ENCODE data around the gene TSPO2.
"Not testable (repeated sequence)": the region's sequence is repeated elsewhere in the genome, so short reads cannot be mapped to it uniquely, and the experiment has no call there.

Gene TSPO2

GRCh38 chr6:41011673-41012072 is 30.6 kb upstream of the TSPO2 start:
- H3K27me3 ChIP-seq (ENCODE audit: insufficient read depth, low read length), result no peaks in the 10 kb centered on the region
- H3K18ac ChIP-seq (ENCODE audit: low read length), result no peak overlapping the region
- no peak overlapping the region for H3K4me3 ChIP-seq (ENCODE audit: low read depth, low read length)
- WGBS (ENCODE audit: extremely low coverage, insufficient coverage, insufficient read length), result no CpG with 5 or more reads among the region's 2 CpGs
- no peaks in the 10 kb centered on the region for H3K4me1 ChIP-seq (ENCODE audit: control insufficient read depth in 1 of 2, insufficient read depth in 2 of 2, low read length in 2 of 2)
- no peak overlapping the region for H4K12ac ChIP-seq (ENCODE audit: low read depth, low read length)
- no peak overlapping the region for H2BK5ac ChIP-seq (ENCODE audit: low read depth, low read length, poor library complexity)
- no peak for DNase-seq
- H2BK12ac ChIP-seq (ENCODE audit: low read length), result no peak overlapping the region
- no peak overlapping the region for H2AFZ ChIP-seq (ENCODE audit: insufficient read depth, low read length, poor library complexity)
- H3K27ac ChIP-seq (ENCODE audit: low read depth, low read length), result no peak overlapping the region
- no peaks in the 10 kb centered on the region for H3K79me1 ChIP-seq (ENCODE audit: low read length)
- H3K9ac ChIP-seq (ENCODE audit: low read length), result no peak overlapping the region
- no peaks in the 10 kb centered on the region for H3K79me2 ChIP-seq (ENCODE audit: control insufficient read depth, insufficient read depth, low read length, poor library complexity)
- no peak overlapping the region for H3K14ac ChIP-seq (ENCODE audit: low read length)
- H3K36me3 ChIP-seq (ENCODE audit: control insufficient read depth in 1 of 2, insufficient read depth in 2 of 2, low read length in 2 of 2), result no peaks in the 10 kb centered on the region
- H2BK120ac ChIP-seq (ENCODE audit: insufficient read depth, low read length, poor library complexity), result no peak overlapping the region
- H3K23ac ChIP-seq (ENCODE audit: low read length), result no peak overlapping the region
- no peak overlapping the region for H3K4ac ChIP-seq (ENCODE audit: low read depth, low read length)
- H3K4me2 ChIP-seq (ENCODE audit: low read length), result no peak overlapping the region
- no peak overlapping the region for H4K91ac ChIP-seq (ENCODE audit: low read depth, low read length)
- H4K8ac ChIP-seq (ENCODE audit: low read depth, low read length), result no peak overlapping the region
- H2AK5ac ChIP-seq (ENCODE audit: low read length), result no peak overlapping the region
- peaks cover 2% of the 10 kb centered on the region for H3K9me3 ChIP-seq (ENCODE audit: insufficient read depth, low read depth, low read length)

GRCh38 chr6:41013466-41014153 is 28.7 kb upstream of the TSPO2 start:
- Histone ChIP-seq H3K4me3 (ENCODE audit: low read depth, low read length) (no peak overlapping the region), H3K9ac (ENCODE audit: low read length) (no peak overlapping the region), H2BK5ac (ENCODE audit: low read depth, low read length, poor library complexity) (no peak overlapping the region), H3K79me2 (ENCODE audit: control insufficient read depth, insufficient read depth, low read length, poor library complexity) (no peaks in the 10 kb centered on the region), H3K4me1 (ENCODE audit: control insufficient read depth in 1 of 2, insufficient read depth in 2 of 2, low read length in 2 of 2) (no peaks in the 10 kb centered on the region), H3K9me3 (ENCODE audit: insufficient read depth, low read depth, low read length) (peaks cover 2% of the 10 kb centered on the region), H2BK12ac (ENCODE audit: low read length) (no peak overlapping the region), H3K14ac (ENCODE audit: low read length) (no peak overlapping the region), H3K4ac (ENCODE audit: low read depth, low read length) (no peak overlapping the region), H2BK120ac (ENCODE audit: insufficient read depth, low read length, poor library complexity) (no peak overlapping the region), H3K4me2 (ENCODE audit: low read length) (no peak overlapping the region), H3K18ac (ENCODE audit: low read length) (no peak overlapping the region), H4K8ac (ENCODE audit: low read depth, low read length) (no peak overlapping the region), H2AFZ (ENCODE audit: insufficient read depth, low read length, poor library complexity) (no peak overlapping the region), H4K91ac (ENCODE audit: low read depth, low read length) (no peak overlapping the region), H3K79me1 (ENCODE audit: low read length) (no peaks in the 10 kb centered on the region), H4K12ac (ENCODE audit: low read depth, low read length) (no peak overlapping the region), H3K27me3 (ENCODE audit: insufficient read depth, low read length) (no peaks in the 10 kb centered on the region), H3K27ac (ENCODE audit: low read depth, low read length) (no peak overlapping the region), H3K36me3 (ENCODE audit: control insufficient read depth in 1 of 2, insufficient read depth in 2 of 2, low read length in 2 of 2) (no peaks in the 10 kb centered on the region), H2AK5ac (ENCODE audit: low read length) (no peak overlapping the region), H3K23ac (ENCODE audit: low read length) (no peak overlapping the region)
- no CpG with 5 or more reads among the region's 5 CpGs for WGBS (ENCODE audit: extremely low coverage, insufficient coverage, insufficient read length)
- no peak for DNase-seq

DNA sequence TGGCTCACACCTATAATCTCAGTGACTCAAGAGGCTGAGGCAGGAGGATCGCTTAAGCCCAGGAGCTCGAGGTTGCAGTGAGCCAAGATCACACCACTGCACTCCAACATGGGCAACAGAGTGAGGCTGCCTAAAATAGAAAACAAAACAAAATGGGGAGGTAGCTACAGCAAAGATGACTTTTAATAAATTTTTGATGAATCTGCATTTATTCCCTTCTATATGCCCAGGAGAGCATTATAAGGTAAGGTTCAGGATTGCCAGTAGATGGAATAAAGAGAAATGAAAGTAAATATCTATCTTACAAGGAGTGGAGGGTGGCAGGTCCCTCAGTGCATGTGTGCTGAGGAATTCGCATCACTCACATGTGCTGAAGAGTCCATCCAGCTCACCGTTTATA is 27.5 kb upstream of the TSPO2 start:
- Histone ChIP-seq H3K4me3 (ENCODE audit: low read depth, low read length) (no peak overlapping the region), H3K79me2 (ENCODE audit: control insufficient read depth, insufficient read depth, low read length, poor library complexity) (no peaks in the 10 kb centered on the region), H4K91ac (ENCODE audit: low read depth, low read length) (no peak overlapping the region), H3K27ac (ENCODE audit: low read depth, low read length) (no peak overlapping the region), H4K8ac (ENCODE audit: low read depth, low read length) (no peak overlapping the region), H3K14ac (ENCODE audit: low read length) (no peak overlapping the region), H3K23ac (ENCODE audit: low read length) (no peak overlapping the region), H3K9ac (ENCODE audit: low read length) (no peak overlapping the region), H3K18ac (ENCODE audit: low read length) (no peak overlapping the region), H2BK12ac (ENCODE audit: low read length) (no peak overlapping the region), H3K79me1 (ENCODE audit: low read length) (no peaks in the 10 kb centered on the region), H2AFZ (ENCODE audit: insufficient read depth, low read length, poor library complexity) (no peak overlapping the region), H3K4ac (ENCODE audit: low read depth, low read length) (no peak overlapping the region), H3K4me1 (ENCODE audit: control insufficient read depth in 1 of 2, insufficient read depth in 2 of 2, low read length in 2 of 2) (no peaks in the 10 kb centered on the region), H2BK120ac (ENCODE audit: insufficient read depth, low read length, poor library complexity) (no peak overlapping the region), H4K12ac (ENCODE audit: low read depth, low read length) (no peak overlapping the region), H2AK5ac (ENCODE audit: low read length) (no peak overlapping the region), H3K27me3 (ENCODE audit: insufficient read depth, low read length) (no peaks in the 10 kb centered on the region), H3K4me2 (ENCODE audit: low read length) (no peak overlapping the region), H3K36me3 (ENCODE audit: control insufficient read depth in 1 of 2, insufficient read depth in 2 of 2, low read length in 2 of 2) (no peaks in the 10 kb centered on the region), H2BK5ac (ENCODE audit: low read depth, low read length, poor library complexity) (no peak overlapping the region), H3K9me3 (ENCODE audit: insufficient read depth, low read depth, low read length) (peaks cover 2% of the 10 kb centered on the region)
- no CpG with 5 or more reads among the region's 4 CpGs for WGBS (ENCODE audit: extremely low coverage, insufficient coverage, insufficient read length)
- no peak for DNase-seq

DNA sequence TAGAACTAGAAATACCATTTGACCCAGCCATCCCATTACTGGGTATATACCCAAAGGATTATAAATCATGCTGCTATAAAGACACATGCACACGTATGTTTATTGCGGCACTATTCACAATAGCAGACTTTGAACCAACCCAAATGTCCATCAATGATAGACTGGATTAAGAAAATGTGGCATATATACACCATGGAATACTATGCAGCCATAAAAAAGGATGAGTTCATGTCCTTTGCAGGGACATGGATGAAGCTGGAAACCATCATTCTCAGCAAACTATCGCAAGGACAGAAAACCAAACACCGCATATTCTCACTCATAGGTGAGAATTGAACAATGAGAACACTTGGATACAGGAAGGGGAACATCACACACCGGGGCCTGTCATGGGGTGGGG is 26.4 kb upstream of the TSPO2 start:
- not testable (repeated sequence) for H3K79me1 ChIP-seq (ENCODE audit: low read length); H3K23ac ChIP-seq (ENCODE audit: low read length); H3K27me3 ChIP-seq (ENCODE audit: insufficient read depth, low read length); H3K9ac ChIP-seq (ENCODE audit: low read length); H2BK12ac ChIP-seq (ENCODE audit: low read length); H3K36me3 ChIP-seq (ENCODE audit: control insufficient read depth in 1 of 2, insufficient read depth in 2 of 2, low read length in 2 of 2); H3K79me2 ChIP-seq (ENCODE audit: control insufficient read depth, insufficient read depth, low read length, poor library complexity); H2BK120ac ChIP-seq (ENCODE audit: insufficient read depth, low read length, poor library complexity); H3K4me3 ChIP-seq (ENCODE audit: low read depth, low read length); H3K18ac ChIP-seq (ENCODE audit: low read length); H3K9me3 ChIP-seq (ENCODE audit: insufficient read depth, low read depth, low read length); H3K4me2 ChIP-seq (ENCODE audit: low read length); H3K27ac ChIP-seq (ENCODE audit: low read depth, low read length); H4K8ac ChIP-seq (ENCODE audit: low read depth, low read length); H4K12ac ChIP-seq (ENCODE audit: low read depth, low read length); H2AFZ ChIP-seq (ENCODE audit: insufficient read depth, low read length, poor library complexity); H3K4ac ChIP-seq (ENCODE audit: low read depth, low read length); H3K14ac ChIP-seq (ENCODE audit: low read length); H2BK5ac ChIP-seq (ENCODE audit: low read depth, low read length, poor library complexity); H3K4me1 ChIP-seq (ENCODE audit: control insufficient read depth in 1 of 2, insufficient read depth in 2 of 2, low read length in 2 of 2); DNase-seq; H2AK5ac ChIP-seq (ENCODE audit: low read length); H4K91ac ChIP-seq (ENCODE audit: low read depth, low read length)
- no CpG with 5 or more reads among the region's 5 CpGs for WGBS (ENCODE audit: extremely low coverage, insufficient coverage, insufficient read length)

Measured in trophoblast cell (in vitro differentiated cells and primary cell).